CD4-positive, CD25-positive, alpha-beta regulatory T cell (primary cell): ENCODE results near the gene STK11IP. TPM values are rescaled to one million over a fixed set of nuclear protein-coding genes. Genes with fewer than 3 reads are reported as not detected.

Experiments used
- ATAC-seq, 2 donors: fragments of 150-1000 bp; cut with Tn5 transposase; one replicate each; pipeline ENCODE4 v1.10.0; 2021; ENCODE audit warnings: low read depth in 2 of 2, moderate number of reproducible peaks in 2 of 2, moderate library complexity in 1 of 2
- DNase-seq, 3 donors: peaks; one replicate each; pipeline versions ENCODE4 v3.0.0 to v3.0.0-alpha.2; 2012 to 2022; ENCODE audit warnings: mixed read lengths in 1 of 3
- H3K27ac ChIP-seq: one replicate; pipeline ENCODE4 v1.7.0; 2013; ENCODE audit warnings: mild to moderate bottlenecking, low read length; ENCODE audit not compliant: insufficient read depth, poor library complexity, severe bottlenecking
- H3K27me3 ChIP-seq: one replicate; pipeline ENCODE4 v1.7.0; 2013; ENCODE audit warnings: low read length; ENCODE audit not compliant: control insufficient read depth, insufficient read depth
- H3K36me3 ChIP-seq: one replicate; pipeline ENCODE4 v1.7.0; 2013; ENCODE audit warnings: mild to moderate bottlenecking, low read length, moderate library complexity; ENCODE audit not compliant: control insufficient read depth, insufficient read depth
- H3K4me1 ChIP-seq: 2 replicates; pipeline ENCODE4 v1.7.0; 2013; ENCODE audit warnings: mild to moderate bottlenecking, low read length; ENCODE audit not compliant: insufficient read depth, control insufficient read depth, poor library complexity, severe bottlenecking
- H3K4me3 ChIP-seq: one replicate; pipeline ENCODE4 v1.7.0; 2013; ENCODE audit warnings: low read depth, mild to moderate bottlenecking, low read length, moderate library complexity
- H3K9me3 ChIP-seq, 2 experiments: 1 replicate in 1 of 2; 2 replicates in 1 of 2; pipeline ENCODE4 v1.7.0; 2013; ENCODE audit warnings: low read length in 2 of 2, mild to moderate bottlenecking in 1 of 2, moderate library complexity in 1 of 2; ENCODE audit not compliant: control insufficient read depth in 2 of 2
- H3K27ac Mint-ChIP-seq, 3 donors: one replicate each; pipeline ENCODE4 v1.8.0; 2020 to 2022; ENCODE audit warnings: mild to moderate bottlenecking in 3 of 3, mixed read lengths in 3 of 3, moderate library complexity in 2 of 3
- H3K27me3 Mint-ChIP-seq: one replicate; pipeline ENCODE4 v1.8.0; 2022; ENCODE audit warnings: mild to moderate bottlenecking, mixed read lengths
- H3K36me3 Mint-ChIP-seq: one replicate; pipeline ENCODE4 v1.8.0; 2020; ENCODE audit warnings: mixed read lengths
- H3K4me1 Mint-ChIP-seq, 4 donors: one replicate each; pipeline ENCODE4 v1.8.0; 2020 to 2022; ENCODE audit warnings: mixed read lengths in 4 of 4, mild to moderate bottlenecking in 1 of 4
- H3K4me3 Mint-ChIP-seq, 4 donors: one replicate each; pipeline ENCODE4 v1.8.0; 2020 to 2022; ENCODE audit warnings: mild to moderate bottlenecking in 4 of 4, mixed read lengths in 4 of 4, moderate library complexity in 3 of 4
- H3K9me3 Mint-ChIP-seq, 7 donors: one replicate each; pipeline ENCODE4 v1.8.0; 2020 to 2022; ENCODE audit warnings: mixed read lengths in 7 of 7, mild to moderate bottlenecking in 3 of 7, moderate library complexity in 2 of 7
- polyA plus RNA-seq, 4 donors: library from polyadenylated mRNA; unstranded; fragments of 300-500 nt; fragmentation: Illumina TruSeq; gene quantifications; one replicate each; pipeline ENCODE4 v1.2.3, GENCODE V29; 2021
- total RNA-seq: library from RNA; stranded (reverse); gene quantifications from one replicate; pipeline ENCODE4 v1.2.3, GENCODE V29; 2022

STK11IP gene
- total and polyA plus RNA-seq, 5 donors from 2014 or later: 6.8 to 45.7 (median 8.7) TPM

GRCh38 chr2:219566640-219567039, 31.0 kb upstream of the STK11IP start:
- DNase-seq (no peak), ATAC-seq (no peak)
- Mint-ChIP-seq H3K36me3 (no peaks in the 10 kb centered on the region), H3K27ac (no peak overlapping the region), H3K9me3 (peaks cover 0 to 3% (median 0%) of the 10 kb centered on the region in 7 donors), H3K4me3 (no peak overlapping the region), H3K4me1 (no peaks in the 10 kb centered on the region), H3K27me3 (peaks cover 13% of the 10 kb centered on the region)
- Histone ChIP-seq H3K4me3 (no peak overlapping the region), H3K36me3 (no peaks in the 10 kb centered on the region), H3K27me3 (no peaks in the 10 kb centered on the region), H3K27ac (no peak overlapping the region), H3K9me3 (no peaks in the 10 kb centered on the region), H3K4me1 (peaks cover 6% of the 10 kb centered on the region)

- H3K36me3 ChIP-seq: no peaks in the 10 kb centered on the region
- no peak overlapping the region for H3K27ac ChIP-seq
- Mint-ChIP-seq H3K27ac (no peak overlapping the region), H3K4me1 (peaks cover 0 to 3% (median 0%) of the 10 kb centered on the region in 4 donors), H3K4me3 (no peak overlapping the region), H3K9me3 (peaks cover 0 to 3% (median 0%) of the 10 kb centered on the region in 7 donors), H3K27me3 (peaks cover 18% of the 10 kb centered on the region), H3K36me3 (no peaks in the 10 kb centered on the region)
- ATAC-seq (no peak), DNase-seq (no peak)
- H3K9me3 ChIP-seq: no peaks in the 10 kb centered on the region
- no peak overlapping the region for H3K4me3 ChIP-seq
- H3K27me3 ChIP-seq: peaks cover 3% of the 10 kb centered on the region
- H3K4me1 ChIP-seq: peaks cover 6% of the 10 kb centered on the region
Observed at GRCh38 chr2:219567131-219567530, 30.5 kb upstream of the STK11IP start.

- ATAC-seq: no peak
- no peak for DNase-seq
- Histone ChIP-seq H3K9me3 (no peaks in the 10 kb centered on the region), H3K27me3 (peaks cover 5% of the 10 kb centered on the region), H3K27ac (no peak overlapping the region), H3K4me1 (peaks cover 6% of the 10 kb centered on the region), H3K4me3 (no peak overlapping the region), H3K36me3 (no peaks in the 10 kb centered on the region)
- Mint-ChIP-seq H3K27ac (peak overlapping the region in 1 of 3 donors; percentile 92), H3K9me3 (peaks cover 0 to 3% (median 0%) of the 10 kb centered on the region in 7 donors), H3K27me3 (peaks cover 22% of the 10 kb centered on the region), H3K4me1 (peaks cover 0 to 3% (median 0%) of the 10 kb centered on the region in 4 donors), H3K4me3 (no peak overlapping the region), H3K36me3 (no peaks in the 10 kb centered on the region)
Observed at GRCh38 chr2:219567791-219568361, 29.8 kb upstream of the STK11IP start.

GRCh38 chr2:219569041-219569440, 28.6 kb upstream of the STK11IP start:
- Mint-ChIP-seq H3K4me3 (peak overlapping the region in 2 of 4 donors; percentile 2 to 11), H3K27ac (no peak overlapping the region), H3K36me3 (no peaks in the 10 kb centered on the region), H3K9me3 (peaks cover 0 to 3% (median 0%) of the 10 kb centered on the region in 7 donors), H3K27me3 (peaks cover 31% of the 10 kb centered on the region), H3K4me1 (peaks cover 0 to 3% (median 0%) of the 10 kb centered on the region in 4 donors)
- no peaks in the 10 kb centered on the region for H3K9me3 ChIP-seq
- DNase-seq: no peak
- ATAC-seq: no peak
- H3K27ac ChIP-seq: no peak overlapping the region
- no peak overlapping the region for H3K4me3 ChIP-seq
- H3K4me1 ChIP-seq: peaks cover 6% of the 10 kb centered on the region
- H3K27me3 ChIP-seq: peaks cover 6% of the 10 kb centered on the region
- no peaks in the 10 kb centered on the region for H3K36me3 ChIP-seq

- H3K4me1 ChIP-seq: peaks cover 6% of the 10 kb centered on the region
- no peak for DNase-seq
- Mint-ChIP-seq H3K36me3 (no peaks in the 10 kb centered on the region), H3K4me1 (peaks cover 0 to 3% (median 0%) of the 10 kb centered on the region in 4 donors), H3K9me3 (peaks cover 0 to 3% (median 0%) of the 10 kb centered on the region in 7 donors), H3K4me3 (peak overlapping the region in 2 of 4 donors; percentile 11 to 37), H3K27ac (no peak overlapping the region), H3K27me3 (peaks cover 34% of the 10 kb centered on the region)
- H3K36me3 ChIP-seq: no peaks in the 10 kb centered on the region
- peaks cover 6% of the 10 kb centered on the region for H3K27me3 ChIP-seq
- H3K4me3 ChIP-seq: no peak overlapping the region
- no peaks in the 10 kb centered on the region for H3K9me3 ChIP-seq
- ATAC-seq: no peak
- H3K27ac ChIP-seq: no peak overlapping the region
Observed at GRCh38 chr2:219569635-219570034, 28.0 kb upstream of the STK11IP start.

- Histone ChIP-seq H3K4me1 (peaks cover 6% of the 10 kb centered on the region), H3K27ac (no peak overlapping the region), H3K36me3 (no peaks in the 10 kb centered on the region), H3K4me3 (no peak overlapping the region), H3K9me3 (no peaks in the 10 kb centered on the region), H3K27me3 (peaks cover 6% of the 10 kb centered on the region)
- DNase-seq (no peak), ATAC-seq (no peak)
- peaks cover 40% of the 10 kb centered on the region for H3K27me3 Mint-ChIP-seq
- H3K27ac Mint-ChIP-seq: no peak overlapping the region
- peaks cover 0 to 3% (median 0%) of the 10 kb centered on the region in 7 donors for H3K9me3 Mint-ChIP-seq
- H3K4me1 Mint-ChIP-seq: peaks cover 0 to 3% (median under 1%) of the 10 kb centered on the region in 4 donors
- peak overlapping the region in 1 of 4 donors; percentile 11 for H3K4me3 Mint-ChIP-seq
- H3K36me3 Mint-ChIP-seq: no peaks in the 10 kb centered on the region
Observed at GRCh38 chr2:219570194-219570923, 27.3 kb upstream of the STK11IP start.

GRCh38 chr2:219570924-219571310, 26.7 kb upstream of the STK11IP start:
- no peaks in the 10 kb centered on the region for H3K36me3 ChIP-seq
- no peak for ATAC-seq
- peaks cover 6% of the 10 kb centered on the region for H3K27me3 ChIP-seq
- peaks cover 6% of the 10 kb centered on the region for H3K4me1 ChIP-seq
- no peaks in the 10 kb centered on the region for H3K9me3 ChIP-seq
- H3K27ac Mint-ChIP-seq: no peak overlapping the region
- no peak for DNase-seq
- H3K27ac ChIP-seq: no peak overlapping the region
- H3K4me1 Mint-ChIP-seq: peaks cover 0 to 3% (median 1%) of the 10 kb centered on the region in 4 donors
- H3K9me3 Mint-ChIP-seq: peaks cover 0 to 3% (median 0%) of the 10 kb centered on the region in 7 donors
- H3K27me3 Mint-ChIP-seq: peaks cover 46% of the 10 kb centered on the region
- H3K4me3 Mint-ChIP-seq: no peak overlapping the region
- no peak overlapping the region for H3K4me3 ChIP-seq
- H3K36me3 Mint-ChIP-seq: no peaks in the 10 kb centered on the region
